ENCODE data around the gene MPP3. TPM values are rescaled to one million over a fixed set of nuclear protein-coding genes. Genes with fewer than 3 reads are reported as not detected.

The MPP3 gene
- total and polyA plus RNA-seq, 2 of the 4 experiments (the other 2 are of a cell fraction): 5.7 to 11.9 TPM

- CTCF ChIA-PET: no interaction called here
These were observed 1.2 kb upstream of the MPP3 start for GRCh38 chr17:43834106-43834505.

More at GRCh38 chr17:43834106-43834505, 1.2 kb upstream of the MPP3 start:
- Histone ChIP-seq H3K9me1 (ENCODE audit: insufficient read depth, low read length) (peaks cover 11% of the 10 kb centered on the region; the same call in 1 of the 2 replicates), H3K4ac (ENCODE audit: low read depth, low read length) (no peak overlapping the region), H3K23ac (ENCODE audit: low read depth, low read length) (no peak overlapping the region), H4K5ac (ENCODE audit: low read depth, low read length) (no peak overlapping the region), H3K56ac (ENCODE audit: extremely low read depth, insufficient read depth, low read length) (no peak overlapping the region), H2BK20ac (ENCODE audit: low read depth, low read length) (no peak overlapping the region), H4K20me1 (ENCODE audit: insufficient read depth, low read length) (0 out of 2 replicates have a peak, but pooled peaks cover 6% of the 10 kb centered on the region), H4K8ac (ENCODE audit: low read depth in 2 of 2, low read length in 2 of 2) (no peak overlapping the region), H2AK5ac (ENCODE audit: low read depth, low read length) (no peak overlapping the region), H2BK120ac (ENCODE audit: low read depth, low read length) (no peak overlapping the region), H3K27me3 (ENCODE audit: control insufficient read depth, insufficient read depth, low read length) (no peaks in the 10 kb centered on the region), H3K4me2 (ENCODE audit: low read depth, low read length) (no peak overlapping the region), H2AK9ac (replicated peaks; ENCODE audit: low read depth, low read length, poor library complexity) (peak overlapping the region; percentile 78), H3K36me3 (ENCODE audit: control insufficient read depth, insufficient read depth, low read length) (peaks cover 12% of the 10 kb centered on the region; the same call in 1 of the 2 replicates), H3K18ac (ENCODE audit: low read depth, low read length) (no peak overlapping the region), H4K91ac (ENCODE audit: insufficient read depth, low read depth, low read length) (no peak overlapping the region), H3K27ac (ENCODE audit: insufficient read depth, low read length) (no peak overlapping the region), H2BK5ac (ENCODE audit: low read depth, low read length, poor library complexity, severe bottlenecking) (no peak overlapping the region), H2BK15ac (ENCODE audit: low read depth, low read length) (no peak overlapping the region), H3K14ac (replicated peaks; ENCODE audit: low read depth, low read length) (no peak overlapping the region), H2AFZ (replicated peaks; ENCODE audit: low read length, poor library complexity) (peak overlapping the region; percentile 67), H3K9me3 (ENCODE audit: control insufficient read depth, insufficient read depth, low read length) (no peaks in the 10 kb centered on the region), H3K4me1 (ENCODE audit: control insufficient read depth, insufficient read depth, low read length) (peaks cover 5% of the 10 kb centered on the region), H3K4me3 (ENCODE audit: insufficient read depth, low read depth, low read length) (no peak overlapping the region), H3K79me1 (ENCODE audit: low read depth in 1 of 2, low read length in 2 of 2) (peaks cover 11 to 26% of the 10 kb centered on the region in 2 experiments), H3K9ac (ENCODE audit: low read depth, low read length) (no peak overlapping the region)
- DNase-seq (peak; percentile 25), ATAC-seq (ENCODE audit: low read depth) (no peak)
- in situ Hi-C loops (cut with MboI; ENCODE audit: low sequenced_read_pairs) (no loop called here), intact Hi-C loops (cut with micrococcal nuclease) (no loop called here), dilution Hi-C loops (cut with HindIII; ENCODE audit: low sequenced_read_pairs, unreplicated experiment) (no loop called here)
- POLR2A ChIA-PET (ENCODE audit: unreplicated experiment): no interaction called here
- WGBS, 2 experiments (ENCODE audit: extremely low coverage in 2 of 2, insufficient read length in 1 of 2): 100% methylated on average over 1 of the region's 2 CpGs; no CpG with 5 or more reads in 1 of the 2 experiments
- TF ChIP-seq MAZ (IDR thresholded peaks at IDR 0.05; ENCODE audit: borderline replicate concordance, low read depth, low read length): no peak
- TF ChIP-seq SMC3 (IDR thresholded peaks at IDR 0.05; ENCODE audit: low read depth, low read length): no peak
- no peak for TF ChIP-seq MXI1 (IDR thresholded peaks at IDR 0.05; ENCODE audit: borderline replicate concordance, low read depth, low read length)
- TF ChIP-seq CTCF (conservative IDR thresholded peaks at IDR 0.05; ENCODE audit: low read depth, low read length): no peak
- TF ChIP-seq BHLHE40 (IDR thresholded peaks at IDR 0.05; ENCODE audit: low read depth, low read length): no peak
- no peak for TF ChIP-seq CEBPB (IDR thresholded peaks at IDR 0.05; ENCODE audit: low read depth, low read length)
- no peak for TF ChIP-seq FOS (IDR thresholded peaks at IDR 0.05; ENCODE audit: low read depth, low read length)
- TF ChIP-seq NFE2L2 (IDR thresholded peaks at IDR 0.05; ENCODE audit: low read depth, low read length): no peak
- TF ChIP-seq MAFK (IDR thresholded peaks at IDR 0.05; ENCODE audit: low read depth, low read length): no peak
- no peak for TF ChIP-seq USF2 (IDR thresholded peaks at IDR 0.05; ENCODE audit: low read depth, low read length)
- TF ChIP-seq CHD1 (IDR thresholded peaks at IDR 0.05; ENCODE audit: low read depth, low read length): no peak
- no peak for TF ChIP-seq POLR2A (IDR thresholded peaks at IDR 0.05; ENCODE audit: low read depth, low read length)
- TF ChIP-seq RCOR1 (IDR thresholded peaks at IDR 0.05; ENCODE audit: insufficient replicate concordance, low read length): no peak
- no peak for TF ChIP-seq RAD21 (IDR thresholded peaks at IDR 0.05; ENCODE audit: low read length)
- no peak for TF ChIP-seq RFX5 (IDR thresholded peaks at IDR 0.05; ENCODE audit: low read depth, low read length)
- no TSS peak for BruUV-seq (replicated peaks)
